GM18861 (cell line): Measurements from ENCODE around the gene CRIP3.
A peak's percentile ranks its signal among the peaks of the same experiment; 100 is the strongest.

ENCODE experiments used
- ATAC-seq: cut with Tn5 transposase; IDR thresholded peaks from one replicate; pipeline ENCODE4 v1.9.1; 2021; ENCODE audit not compliant: unreplicated experiment

The CRIP3 gene

GRCh38 chr6:43274916-43275597 lies 33.6 kb downstream of the CRIP3 start:
- ATAC-seq = no peak

DNA sequence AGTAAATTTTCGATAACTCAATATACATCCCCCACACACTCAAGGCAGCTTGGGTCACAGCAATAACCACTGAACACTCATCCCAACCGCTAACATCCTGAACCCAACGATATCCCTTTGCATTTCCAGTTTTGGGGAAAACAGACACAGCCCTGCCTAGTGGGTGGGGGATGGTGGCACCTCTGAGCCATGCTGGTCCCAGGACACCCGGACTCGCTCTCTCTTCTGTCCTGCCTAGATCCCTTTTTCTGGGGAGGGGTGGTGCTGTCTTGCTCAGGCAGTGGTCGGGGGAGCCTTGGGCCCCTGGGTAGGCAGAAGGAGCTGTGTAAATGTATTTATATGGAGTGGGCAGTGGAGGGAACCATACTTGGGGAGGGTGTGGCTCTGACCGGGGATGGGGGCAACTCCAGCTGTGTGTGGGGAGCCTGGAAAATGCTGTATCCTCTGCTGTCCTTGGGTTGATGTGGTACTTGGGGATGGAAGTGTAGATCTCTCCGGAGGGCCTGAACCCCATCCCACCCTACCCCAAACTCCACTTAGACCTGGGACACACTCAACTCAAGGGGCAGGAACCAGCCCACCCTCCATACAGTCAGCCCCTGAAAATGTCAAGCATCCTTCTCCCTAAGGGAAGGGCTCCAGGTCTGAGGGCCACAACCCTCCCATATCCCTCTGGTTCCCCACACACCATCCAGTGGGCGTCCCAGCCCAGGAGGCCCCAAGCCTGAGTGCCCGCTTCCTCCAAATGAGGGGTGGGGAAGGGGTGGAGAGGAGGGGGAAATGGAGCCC lies 34.3 kb downstream of the CRIP3 start:
- ATAC-seq = no peak

DNA sequence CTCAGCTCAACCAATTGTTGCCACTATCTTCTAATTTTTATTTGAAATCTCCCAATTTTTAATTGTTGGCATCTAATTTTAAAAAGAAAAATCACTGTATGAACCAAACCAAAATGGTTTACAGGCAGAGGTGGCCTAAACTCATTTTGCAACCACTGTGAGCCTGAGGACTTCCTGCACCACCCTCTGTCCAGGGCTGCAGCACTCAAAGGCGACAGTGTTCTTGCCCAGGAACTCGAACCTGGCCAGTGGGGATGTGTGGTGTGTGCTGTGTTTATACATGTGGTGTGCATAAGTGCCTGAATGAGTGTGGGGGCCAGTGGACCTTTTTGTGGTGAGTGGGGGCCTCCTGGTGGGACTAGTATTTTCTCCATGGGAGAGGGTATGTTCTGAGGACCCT lies 34.9 kb downstream of the CRIP3 start:
- no peak for ATAC-seq

- ATAC-seq = no peak
Observed at GRCh38 chr6:43271944-43272343, 36.7 kb downstream of the CRIP3 start.

GRCh38 chr6:43271103-43271815 lies 37.4 kb downstream of the CRIP3 start:
- ATAC-seq = no peak

DNA sequence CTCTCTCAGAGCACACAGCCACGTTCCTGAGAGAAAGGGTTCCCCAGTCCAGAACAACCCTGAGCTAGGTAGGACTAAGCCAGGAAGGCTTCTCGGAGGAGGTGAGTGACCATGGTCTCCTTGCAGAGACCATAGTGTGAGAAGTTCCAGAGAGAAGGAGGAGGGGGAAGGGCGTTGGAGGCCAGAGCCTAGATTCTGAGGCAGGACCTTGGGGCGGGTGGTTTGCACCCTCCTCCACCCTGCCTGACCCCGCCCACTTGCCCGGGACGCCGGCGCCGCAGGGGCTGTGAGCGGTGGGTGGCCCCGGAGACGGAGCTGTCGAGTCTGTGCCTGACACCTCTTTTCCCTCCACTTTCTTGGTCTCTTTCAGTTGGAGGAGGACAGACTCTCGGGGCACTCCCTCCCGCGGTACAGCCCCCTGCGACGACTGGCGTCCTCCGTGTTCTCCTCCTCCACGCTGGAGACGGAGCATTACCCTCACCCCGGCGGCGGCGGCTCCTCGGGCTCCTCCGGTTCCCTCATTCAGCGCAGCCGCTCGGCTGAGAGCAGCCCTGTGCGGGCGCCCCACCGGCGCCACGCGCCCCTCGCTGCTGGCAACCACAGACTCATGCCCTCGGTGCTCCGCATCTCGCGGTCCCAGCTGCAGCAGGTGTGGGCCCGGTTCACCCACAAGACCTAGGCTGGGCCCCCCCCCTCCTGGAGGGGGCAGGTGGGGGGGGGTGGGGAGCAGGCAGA lies 39.2 kb downstream of the CRIP3 start:
- ATAC-seq = no peak

- ATAC-seq = no peak
Observed at GRCh38 chr6:43268782-43269272, 39.8 kb downstream of the CRIP3 start.

DNA sequence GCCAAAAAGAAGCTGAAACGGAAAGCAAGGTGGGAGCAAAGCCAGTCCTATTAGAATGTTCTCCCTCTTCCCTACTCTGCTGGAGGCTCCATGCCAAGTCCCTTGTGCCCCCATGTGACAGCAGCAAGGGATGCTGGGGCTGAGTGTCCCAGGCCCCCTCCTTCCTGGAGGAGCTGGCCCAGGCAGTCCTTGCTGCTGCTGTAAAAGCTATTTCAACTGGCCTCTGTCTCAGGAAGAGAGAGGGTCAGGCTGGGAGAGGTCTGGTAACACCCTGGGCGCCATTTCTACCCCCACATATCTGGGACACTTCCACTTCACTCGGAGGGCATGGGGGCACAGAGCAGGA lies 40.3 kb downstream of the CRIP3 start:
- ATAC-seq = no peak

- ATAC-seq = no peak
Observed at GRCh38 chr6:43267619-43268354, 40.8 kb downstream of the CRIP3 start.

DNA sequence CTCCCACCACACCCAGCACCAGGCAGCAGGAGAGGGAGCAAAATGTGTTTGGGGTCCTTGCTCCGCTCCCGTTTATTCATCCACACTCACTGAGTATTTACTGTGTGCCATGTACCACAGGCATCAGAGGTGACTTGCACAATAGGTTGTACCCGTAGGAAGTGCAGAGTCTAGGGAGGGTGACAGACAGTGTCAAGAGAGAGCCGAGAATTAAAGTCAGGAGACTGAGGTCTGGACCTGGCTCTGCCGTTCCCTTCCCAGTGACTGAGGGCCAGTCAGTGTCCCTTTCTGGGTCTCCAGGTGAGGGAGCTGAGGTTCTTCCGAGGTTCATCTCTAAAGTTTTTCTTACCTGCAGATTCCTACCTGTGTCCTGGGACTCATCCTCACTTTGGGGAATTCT lies 43.1 kb downstream of the CRIP3 start:
- no peak for ATAC-seq

GRCh38 chr6:43264599-43265145 lies 44.0 kb downstream of the CRIP3 start:
- ATAC-seq = no peak

GRCh38 chr6:43263314-43264178 lies 45.1 kb downstream of the CRIP3 start:
- peak; percentile 49 for ATAC-seq

- ATAC-seq = no peak
Observed at GRCh38 chr6:43262780-43263313, 45.8 kb downstream of the CRIP3 start.

- no peak for ATAC-seq
Observed at GRCh38 chr6:43262000-43262779, 46.4 kb downstream of the CRIP3 start.

DNA sequence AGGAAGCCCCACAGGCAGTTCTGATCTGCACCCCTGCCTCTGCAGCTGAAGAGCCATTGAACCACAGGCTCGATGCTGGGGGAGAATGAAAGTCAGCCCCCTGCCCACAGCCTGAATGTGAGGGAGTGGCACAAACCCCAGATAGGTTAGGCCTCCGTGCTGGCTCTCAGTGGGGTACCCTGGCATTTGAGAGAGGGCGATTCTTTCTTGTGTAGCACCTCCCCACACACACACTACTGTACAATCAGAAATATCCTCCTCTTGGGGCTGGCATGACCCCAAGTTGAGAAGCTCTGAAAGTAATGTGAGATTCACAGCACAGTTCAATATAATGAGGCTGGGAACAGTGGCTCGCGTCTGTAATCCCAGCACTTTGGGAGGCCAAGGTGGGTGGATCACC lies 47.4 kb downstream of the CRIP3 start:
- no peak for ATAC-seq

- no peak for ATAC-seq
Observed at GRCh38 chr6:43260791-43261190, 47.8 kb downstream of the CRIP3 start.

- no peak for ATAC-seq
Observed at GRCh38 chr6:43258807-43259686, 49.6 kb downstream of the CRIP3 start.
